ENCODE data around the gene LCLAT1. TPM values are rescaled to one million over a fixed set of nuclear protein-coding genes. Genes with fewer than 3 reads are reported as not detected.

LCLAT1 gene
- total RNA-seq, 1 experiment from 2014 or later: 32.9 TPM

- Histone ChIP-seq H3T11ph (ENCODE audit: low read length) (no peak overlapping the region), H3K79me1 (ENCODE audit: insufficient read depth, low read depth, low read length, poor library complexity, severe bottlenecking) (no peaks in the 10 kb centered on the region), H3K56ac (ENCODE audit: insufficient read length, low read depth, low read length) (no peak overlapping the region), H3K14ac (ENCODE audit: insufficient read depth, low read length) (no peak overlapping the region), H2BK5ac (ENCODE audit: insufficient read length, low read length) (no peak overlapping the region), H3K9me3 (ENCODE audit: control insufficient read depth, low read depth, low read length) (no peaks in the 10 kb centered on the region), H2AK5ac (ENCODE audit: insufficient read length, low read length) (no peak overlapping the region), H4K91ac (ENCODE audit: insufficient read length, low read depth, low read length) (no peak overlapping the region), H4K5ac (ENCODE audit: insufficient read length, low read depth, low read length) (no peak overlapping the region), H2BK20ac (ENCODE audit: low read depth, low read length, poor library complexity, severe bottlenecking) (no peak overlapping the region), H3K79me2 (ENCODE audit: insufficient read depth, low read length) (no peaks in the 10 kb centered on the region), H2BK15ac (ENCODE audit: low read depth, low read length) (no peak overlapping the region), H3K4me1 (ENCODE audit: insufficient read depth, low read length) (no peaks in the 10 kb centered on the region), H2AFZ (ENCODE audit: low read length) (no peak overlapping the region), H3K18ac (ENCODE audit: insufficient read length, low read depth, low read length) (no peak overlapping the region), H3K9ac (ENCODE audit: extremely low read depth, insufficient read length, low read length) (no peak overlapping the region), H3K4me2 (ENCODE audit: insufficient read depth, insufficient read length, low read length) (no peak overlapping the region), H3K27me3 (ENCODE audit: insufficient read depth, low read length) (no peaks in the 10 kb centered on the region), H3K4ac (ENCODE audit: low read depth, low read length) (no peak overlapping the region), H3K27ac (ENCODE audit: insufficient read length, low read depth, low read length) (no peak overlapping the region), H4K8ac (replicated peaks; ENCODE audit: insufficient read length, low read depth, low read length) (no peak overlapping the region), H3K23ac (ENCODE audit: insufficient read length, low read depth, low read length) (no peak overlapping the region), H2BK120ac (ENCODE audit: low read depth, low read length, poor library complexity, severe bottlenecking) (no peak overlapping the region), H3K23me2 (ENCODE audit: insufficient read length, low read depth, low read length, poor library complexity, severe bottlenecking) (no peaks in the 10 kb centered on the region), H4K20me1 (ENCODE audit: control insufficient read depth, insufficient read depth, insufficient read length) (no peaks in the 10 kb centered on the region), H2BK12ac (ENCODE audit: insufficient read length, low read depth, low read length) (no peak overlapping the region)
- Mint-ChIP-seq H3K27me3 (ENCODE audit: low read depth) (peaks cover 15% of the 10 kb centered on the region), H3K4me3 (no peak overlapping the region), H3K36me3 (ENCODE audit: insufficient read depth in 1 of 3, low read depth in 3 of 3) (0 out of 7 replicates have a peak, but pooled peaks cover 0 to 3% (median 0%) of the 10 kb centered on the region in 3 experiments), H3K9me3 (no peaks in the 10 kb centered on the region), H3K4me1 (no peaks in the 10 kb centered on the region), H3K27ac (peak overlapping the region in 1 of 3 experiments; percentile 61; a peak in 1 of 7 replicates)
- DNase-seq: peak; percentile 15
- WGBS (ENCODE audit: extremely low coverage, insufficient read length, low lambda C conversion rate): no CpG with 5 or more reads among the region's 5 CpGs
- no peak for TF ChIP-seq CTCF (conservative IDR thresholded peaks at IDR 0.05)
Measured at GRCh38 chr2:30661173-30662107, 214.4 kb downstream of the LCLAT1 start.

Data from H9 (cell line).